ENCODE data around the gene BLACAT1.

DNA sequence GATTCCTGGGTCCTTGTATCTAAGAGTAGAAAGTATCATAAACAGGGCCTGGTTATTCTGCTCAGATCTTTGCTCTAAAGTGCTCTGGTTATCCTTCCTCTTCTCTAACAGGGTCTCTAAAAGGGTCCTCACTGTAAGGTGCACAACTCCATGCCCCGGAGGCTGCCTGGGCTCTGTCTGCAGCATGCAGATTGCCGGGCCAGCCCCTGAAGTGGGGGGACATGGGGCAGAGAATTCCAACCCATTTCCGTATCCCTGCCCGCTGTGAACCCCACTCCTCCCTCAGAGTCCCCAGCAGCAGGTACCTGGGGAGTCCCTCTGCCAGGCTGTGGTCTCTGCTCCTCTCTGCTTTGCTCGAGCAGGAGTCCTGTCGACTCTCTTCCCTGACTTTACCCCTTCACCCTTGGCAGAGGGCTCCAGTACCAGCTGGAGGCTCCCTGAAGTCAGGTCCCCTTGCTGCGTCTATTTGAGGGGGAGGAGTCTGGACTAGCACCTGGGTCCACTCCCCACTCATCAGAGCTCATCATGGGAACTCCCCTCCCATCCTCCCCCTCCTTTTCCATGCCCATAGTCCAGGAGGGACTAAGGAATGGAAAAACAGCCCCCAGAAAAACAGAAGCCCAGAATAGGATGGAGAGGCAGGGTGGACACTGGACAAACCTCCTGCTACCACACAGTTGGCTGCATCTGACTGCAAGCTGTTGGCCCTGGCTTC lies 12.1 kb downstream of the BLACAT1 start:
- TF ChIP-seq, protein P1, sequence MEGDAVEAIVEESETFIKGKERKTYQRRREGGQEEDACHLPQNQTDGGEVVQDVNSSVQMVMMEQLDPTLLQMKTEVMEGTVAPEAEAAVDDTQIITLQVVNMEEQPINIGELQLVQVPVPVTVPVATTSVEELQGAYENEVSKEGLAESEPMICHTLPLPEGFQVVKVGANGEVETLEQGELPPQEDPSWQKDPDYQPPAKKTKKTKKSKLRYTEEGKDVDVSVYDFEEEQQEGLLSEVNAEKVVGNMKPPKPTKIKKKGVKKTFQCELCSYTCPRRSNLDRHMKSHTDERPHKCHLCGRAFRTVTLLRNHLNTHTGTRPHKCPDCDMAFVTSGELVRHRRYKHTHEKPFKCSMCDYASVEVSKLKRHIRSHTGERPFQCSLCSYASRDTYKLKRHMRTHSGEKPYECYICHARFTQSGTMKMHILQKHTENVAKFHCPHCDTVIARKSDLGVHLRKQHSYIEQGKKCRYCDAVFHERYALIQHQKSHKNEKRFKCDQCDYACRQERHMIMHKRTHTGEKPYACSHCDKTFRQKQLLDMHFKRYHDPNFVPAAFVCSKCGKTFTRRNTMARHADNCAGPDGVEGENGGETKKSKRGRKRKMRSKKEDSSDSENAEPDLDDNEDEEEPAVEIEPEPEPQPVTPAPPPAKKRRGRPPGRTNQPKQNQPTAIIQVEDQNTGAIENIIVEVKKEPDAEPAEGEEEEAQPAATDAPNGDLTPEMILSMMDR (IDR thresholded peaks at IDR 0.05) = no peak
- TF ChIP-seq SIN3A (IDR thresholded peaks at IDR 0.05; ENCODE audit: borderline replicate concordance, insufficient read depth, low read depth, low read length) = no peak

All from Panc1 (cell line).